ENCODE measurements around the gene BCAS1. TPM values are rescaled to one million over a fixed set of nuclear protein-coding genes. Genes with fewer than 3 reads are reported as not detected.

BCAS1 gene
- total RNA-seq, 1 experiment from 2014 or later = 0.17 TPM

DNA sequence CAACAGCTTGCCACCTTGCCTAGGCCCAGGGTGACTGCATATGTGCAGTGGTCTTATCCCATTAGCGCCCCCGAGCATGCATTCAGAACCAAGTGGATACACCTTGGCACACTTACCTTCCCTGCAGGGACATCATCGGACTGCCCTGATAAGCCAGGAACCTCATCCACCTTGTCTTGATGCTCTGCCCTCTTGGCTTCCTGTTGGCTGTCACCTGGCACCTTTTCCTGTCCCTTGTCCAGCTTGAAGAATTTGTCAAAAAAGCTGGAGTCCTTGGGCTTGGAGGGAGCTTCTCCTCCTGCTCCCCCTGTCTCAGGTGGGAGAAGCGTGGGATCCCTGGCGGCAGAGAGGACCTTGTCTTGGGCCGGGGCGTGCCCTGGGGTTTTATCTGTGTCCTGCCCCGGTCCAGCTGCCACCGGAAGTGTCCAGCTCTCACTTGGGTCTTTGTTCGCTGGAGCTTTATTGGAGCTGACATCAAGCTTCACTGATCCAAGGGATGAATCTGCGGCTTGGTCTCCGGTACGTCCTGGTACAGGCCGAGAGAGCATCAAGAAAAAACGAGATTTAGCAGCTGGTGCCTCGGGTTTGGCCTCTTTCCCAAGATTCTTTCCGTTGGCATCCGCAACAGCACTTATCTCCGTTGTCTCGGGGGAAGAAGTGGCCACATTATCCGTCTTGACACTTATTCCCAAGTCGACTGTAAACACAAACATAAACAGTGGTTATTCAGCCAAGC is 42.0 kb downstream of the BCAS1 start:
- no TSS peak for BruUV-seq (replicated peaks)
- ChIA-PET POLR2A (no interaction called here), RAD21 (ENCODE audit: low non-redundant PET in 1 of 2, low total read pairs in 2 of 2, uncharacterized antibody in 2 of 2, unreplicated experiment in 2 of 2) (no interaction called here), CTCF (no interaction called here)
- H3K4me2 ChIP-seq (ENCODE audit: low read length) = no peak overlapping the region
- no peak for TF ChIP-seq SRF (IDR thresholded peaks at IDR 0.05; ENCODE audit: low read depth)
- no peak for TF ChIP-seq EZH2phosphoT487 (IDR thresholded peaks at IDR 0.05; ENCODE audit: borderline replicate concordance)
- TF ChIP-seq SIN3A (IDR thresholded peaks at IDR 0.05; ENCODE audit: low read depth) = no peak
- no peak for TF ChIP-seq RAD21 (IDR thresholded peaks at IDR 0.05; ENCODE audit: low read depth)
- no peak for TF ChIP-seq POLR2A (IDR thresholded peaks at IDR 0.05; ENCODE audit: borderline replicate concordance, extremely low read depth, insufficient read depth, insufficient read length)
- TF ChIP-seq, protein P1, sequence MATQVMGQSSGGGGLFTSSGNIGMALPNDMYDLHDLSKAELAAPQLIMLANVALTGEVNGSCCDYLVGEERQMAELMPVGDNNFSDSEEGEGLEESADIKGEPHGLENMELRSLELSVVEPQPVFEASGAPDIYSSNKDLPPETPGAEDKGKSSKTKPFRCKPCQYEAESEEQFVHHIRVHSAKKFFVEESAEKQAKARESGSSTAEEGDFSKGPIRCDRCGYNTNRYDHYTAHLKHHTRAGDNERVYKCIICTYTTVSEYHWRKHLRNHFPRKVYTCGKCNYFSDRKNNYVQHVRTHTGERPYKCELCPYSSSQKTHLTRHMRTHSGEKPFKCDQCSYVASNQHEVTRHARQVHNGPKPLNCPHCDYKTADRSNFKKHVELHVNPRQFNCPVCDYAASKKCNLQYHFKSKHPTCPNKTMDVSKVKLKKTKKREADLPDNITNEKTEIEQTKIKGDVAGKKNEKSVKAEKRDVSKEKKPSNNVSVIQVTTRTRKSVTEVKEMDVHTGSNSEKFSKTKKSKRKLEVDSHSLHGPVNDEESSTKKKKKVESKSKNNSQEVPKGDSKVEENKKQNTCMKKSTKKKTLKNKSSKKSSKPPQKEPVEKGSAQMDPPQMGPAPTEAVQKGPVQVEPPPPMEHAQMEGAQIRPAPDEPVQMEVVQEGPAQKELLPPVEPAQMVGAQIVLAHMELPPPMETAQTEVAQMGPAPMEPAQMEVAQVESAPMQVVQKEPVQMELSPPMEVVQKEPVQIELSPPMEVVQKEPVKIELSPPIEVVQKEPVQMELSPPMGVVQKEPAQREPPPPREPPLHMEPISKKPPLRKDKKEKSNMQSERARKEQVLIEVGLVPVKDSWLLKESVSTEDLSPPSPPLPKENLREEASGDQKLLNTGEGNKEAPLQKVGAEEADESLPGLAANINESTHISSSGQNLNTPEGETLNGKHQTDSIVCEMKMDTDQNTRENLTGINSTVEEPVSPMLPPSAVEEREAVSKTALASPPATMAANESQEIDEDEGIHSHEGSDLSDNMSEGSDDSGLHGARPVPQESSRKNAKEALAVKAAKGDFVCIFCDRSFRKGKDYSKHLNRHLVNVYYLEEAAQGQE (IDR thresholded peaks at IDR 0.05; ENCODE audit: low read depth) = no peak
- TF ChIP-seq POLR2AphosphoS5 (IDR thresholded peaks at IDR 0.05; ENCODE audit: low read depth, low read length) = no peak
- TF ChIP-seq, protein P2, sequence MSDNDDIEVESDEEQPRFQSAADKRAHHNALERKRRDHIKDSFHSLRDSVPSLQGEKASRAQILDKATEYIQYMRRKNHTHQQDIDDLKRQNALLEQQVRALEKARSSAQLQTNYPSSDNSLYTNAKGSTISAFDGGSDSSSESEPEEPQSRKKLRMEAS (IDR thresholded peaks at IDR 0.05) = no peak
- H3K36me3 ChIP-seq (ENCODE audit: control insufficient read depth in 1 of 2, insufficient read depth in 2 of 2, low read length in 2 of 2) = no peaks in the 10 kb centered on the region
- H3K9me2 ChIP-seq (ENCODE audit: insufficient read depth) = no peaks in the 10 kb centered on the region
- H2AFZ ChIP-seq (ENCODE audit: low read depth, low read length, poor library complexity, severe bottlenecking) = no peak overlapping the region
- H4K20me1 ChIP-seq (ENCODE audit: insufficient read depth) = no peaks in the 10 kb centered on the region
- peaks cover 12% of the 10 kb centered on the region; the same call in 1 of the 2 replicates for H3K27me3 ChIP-seq (ENCODE audit: insufficient read depth, low read length)
- no peak for ATAC-seq
- H3K4me3 ChIP-seq (replicated peaks in 1 of 2; ENCODE audit: low read depth in 1 of 2, low read length in 2 of 2) = no peak overlapping the region
- DNase-seq (ENCODE audit: low read depth, low spot score) = no peak
- H3K79me2 ChIP-seq (ENCODE audit: insufficient read depth, low read length) = no peaks in the 10 kb centered on the region
- H3K4me1 ChIP-seq (ENCODE audit: control insufficient read depth in 1 of 2, insufficient read depth in 2 of 2, low read length in 2 of 2) = no peaks in the 10 kb centered on the region
- H3K9me3 ChIP-seq (ENCODE audit: control insufficient read depth in 1 of 2, insufficient read depth in 1 of 2, low read depth in 1 of 2, low read length in 2 of 2) = no peaks in the 10 kb centered on the region
- intact Hi-C loops (cut with micrococcal nuclease) = no loop called here
- no peak overlapping the region for H3K9ac ChIP-seq (ENCODE audit: low read length)
- no peak overlapping the region for H3K27ac ChIP-seq (ENCODE audit: low read depth, low read length)
